K562 (cell line): ENCODE data around the gene RBM26. TPM values are rescaled to one million over a fixed set of nuclear protein-coding genes. Genes with fewer than 3 reads are reported as not detected.

ENCODE experiments used
- CCNT2 ChIP-seq: IDR thresholded peaks from 2 replicates; pipeline ENCODE4 v1.6.1; 2011; ENCODE audit warnings: borderline replicate concordance, low read depth, mild to moderate bottlenecking, moderate library complexity, mixed read lengths, low read length; ENCODE audit not compliant: insufficient read length; ENCODE audit errors: extremely low read depth
- ZSCAN29 ChIP-seq: fragments of 450-650 bp; IDR thresholded peaks from 2 replicates; pipeline ENCODE4 v1.6.1; 2017
- polyA plus RNA-seq, 8 experiments: library from polyadenylated mRNA; depleted of rRNA in 4 of 8; stranded (reverse) in 5 of 8; unstranded in 3 of 8; fragments of >200 nt; fragmentation: Nextera tagmentation in 2 of 8; fragmentation: Illumina TruSeq in 1 of 8; extraction: Ambion mirVana in 2 of 8; extraction: Trizol in 1 of 8; gene quantifications; 2 replicates each; pipeline versions ENCODE4 v1.2.1 to v1.2.3, GENCODE V29; 2011 to 2014; ENCODE audit warnings: inconsistent platforms in 1 of 8, missing spikeins in 1 of 8
- total RNA-seq, 7 experiments: library from RNA; depleted of rRNA in 6 of 7; stranded (reverse); fragments of >200 nt in 6 of 7; fragmentation: Illumina TruSeq in 2 of 7; extraction: Trizol in 2 of 7; gene quantifications; 2 replicates each; pipeline versions ENCODE4 v1.2.1 to v1.2.3, GENCODE V29; 2011 to 2021; ENCODE audit warnings: low replicate concordance in 1 of 7
- TF ChIP-seq, protein P1 (sequence below): fragments of 200-600 bp; sonication (generic); IDR thresholded peaks from one replicate; pipeline ENCODE4 v1.6.1; 2012; ENCODE audit warnings: mild to moderate bottlenecking, low read depth, low read length, inconsistent platforms

The RBM26 gene
- total and polyA plus RNA-seq, 9 of the 15 experiments (the other 6 are each of a cell fraction or from before 2014, with no cell fraction given), result 10.0 to 42.4 (median 26.4) TPM

DNA sequence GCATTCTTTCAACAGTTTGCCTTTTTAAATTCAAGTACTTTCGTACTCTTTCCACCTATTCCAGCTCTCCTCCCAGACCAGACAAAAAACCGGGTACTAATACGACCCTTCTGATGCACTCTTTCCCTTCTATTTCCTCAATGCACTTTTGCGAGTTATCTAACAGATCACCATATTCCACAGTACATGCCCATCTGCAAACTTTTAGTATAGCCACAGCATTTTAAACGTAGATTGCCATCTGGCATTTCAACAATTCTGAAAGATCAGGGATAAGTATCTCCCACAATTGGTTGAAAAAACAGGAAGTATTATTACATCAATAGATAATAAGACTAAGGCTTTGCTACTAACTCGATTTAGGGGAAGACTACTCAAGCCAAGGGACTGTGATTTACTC, 31.5 kb downstream of the RBM26 start (continued):
- TF ChIP-seq, protein P1, sequence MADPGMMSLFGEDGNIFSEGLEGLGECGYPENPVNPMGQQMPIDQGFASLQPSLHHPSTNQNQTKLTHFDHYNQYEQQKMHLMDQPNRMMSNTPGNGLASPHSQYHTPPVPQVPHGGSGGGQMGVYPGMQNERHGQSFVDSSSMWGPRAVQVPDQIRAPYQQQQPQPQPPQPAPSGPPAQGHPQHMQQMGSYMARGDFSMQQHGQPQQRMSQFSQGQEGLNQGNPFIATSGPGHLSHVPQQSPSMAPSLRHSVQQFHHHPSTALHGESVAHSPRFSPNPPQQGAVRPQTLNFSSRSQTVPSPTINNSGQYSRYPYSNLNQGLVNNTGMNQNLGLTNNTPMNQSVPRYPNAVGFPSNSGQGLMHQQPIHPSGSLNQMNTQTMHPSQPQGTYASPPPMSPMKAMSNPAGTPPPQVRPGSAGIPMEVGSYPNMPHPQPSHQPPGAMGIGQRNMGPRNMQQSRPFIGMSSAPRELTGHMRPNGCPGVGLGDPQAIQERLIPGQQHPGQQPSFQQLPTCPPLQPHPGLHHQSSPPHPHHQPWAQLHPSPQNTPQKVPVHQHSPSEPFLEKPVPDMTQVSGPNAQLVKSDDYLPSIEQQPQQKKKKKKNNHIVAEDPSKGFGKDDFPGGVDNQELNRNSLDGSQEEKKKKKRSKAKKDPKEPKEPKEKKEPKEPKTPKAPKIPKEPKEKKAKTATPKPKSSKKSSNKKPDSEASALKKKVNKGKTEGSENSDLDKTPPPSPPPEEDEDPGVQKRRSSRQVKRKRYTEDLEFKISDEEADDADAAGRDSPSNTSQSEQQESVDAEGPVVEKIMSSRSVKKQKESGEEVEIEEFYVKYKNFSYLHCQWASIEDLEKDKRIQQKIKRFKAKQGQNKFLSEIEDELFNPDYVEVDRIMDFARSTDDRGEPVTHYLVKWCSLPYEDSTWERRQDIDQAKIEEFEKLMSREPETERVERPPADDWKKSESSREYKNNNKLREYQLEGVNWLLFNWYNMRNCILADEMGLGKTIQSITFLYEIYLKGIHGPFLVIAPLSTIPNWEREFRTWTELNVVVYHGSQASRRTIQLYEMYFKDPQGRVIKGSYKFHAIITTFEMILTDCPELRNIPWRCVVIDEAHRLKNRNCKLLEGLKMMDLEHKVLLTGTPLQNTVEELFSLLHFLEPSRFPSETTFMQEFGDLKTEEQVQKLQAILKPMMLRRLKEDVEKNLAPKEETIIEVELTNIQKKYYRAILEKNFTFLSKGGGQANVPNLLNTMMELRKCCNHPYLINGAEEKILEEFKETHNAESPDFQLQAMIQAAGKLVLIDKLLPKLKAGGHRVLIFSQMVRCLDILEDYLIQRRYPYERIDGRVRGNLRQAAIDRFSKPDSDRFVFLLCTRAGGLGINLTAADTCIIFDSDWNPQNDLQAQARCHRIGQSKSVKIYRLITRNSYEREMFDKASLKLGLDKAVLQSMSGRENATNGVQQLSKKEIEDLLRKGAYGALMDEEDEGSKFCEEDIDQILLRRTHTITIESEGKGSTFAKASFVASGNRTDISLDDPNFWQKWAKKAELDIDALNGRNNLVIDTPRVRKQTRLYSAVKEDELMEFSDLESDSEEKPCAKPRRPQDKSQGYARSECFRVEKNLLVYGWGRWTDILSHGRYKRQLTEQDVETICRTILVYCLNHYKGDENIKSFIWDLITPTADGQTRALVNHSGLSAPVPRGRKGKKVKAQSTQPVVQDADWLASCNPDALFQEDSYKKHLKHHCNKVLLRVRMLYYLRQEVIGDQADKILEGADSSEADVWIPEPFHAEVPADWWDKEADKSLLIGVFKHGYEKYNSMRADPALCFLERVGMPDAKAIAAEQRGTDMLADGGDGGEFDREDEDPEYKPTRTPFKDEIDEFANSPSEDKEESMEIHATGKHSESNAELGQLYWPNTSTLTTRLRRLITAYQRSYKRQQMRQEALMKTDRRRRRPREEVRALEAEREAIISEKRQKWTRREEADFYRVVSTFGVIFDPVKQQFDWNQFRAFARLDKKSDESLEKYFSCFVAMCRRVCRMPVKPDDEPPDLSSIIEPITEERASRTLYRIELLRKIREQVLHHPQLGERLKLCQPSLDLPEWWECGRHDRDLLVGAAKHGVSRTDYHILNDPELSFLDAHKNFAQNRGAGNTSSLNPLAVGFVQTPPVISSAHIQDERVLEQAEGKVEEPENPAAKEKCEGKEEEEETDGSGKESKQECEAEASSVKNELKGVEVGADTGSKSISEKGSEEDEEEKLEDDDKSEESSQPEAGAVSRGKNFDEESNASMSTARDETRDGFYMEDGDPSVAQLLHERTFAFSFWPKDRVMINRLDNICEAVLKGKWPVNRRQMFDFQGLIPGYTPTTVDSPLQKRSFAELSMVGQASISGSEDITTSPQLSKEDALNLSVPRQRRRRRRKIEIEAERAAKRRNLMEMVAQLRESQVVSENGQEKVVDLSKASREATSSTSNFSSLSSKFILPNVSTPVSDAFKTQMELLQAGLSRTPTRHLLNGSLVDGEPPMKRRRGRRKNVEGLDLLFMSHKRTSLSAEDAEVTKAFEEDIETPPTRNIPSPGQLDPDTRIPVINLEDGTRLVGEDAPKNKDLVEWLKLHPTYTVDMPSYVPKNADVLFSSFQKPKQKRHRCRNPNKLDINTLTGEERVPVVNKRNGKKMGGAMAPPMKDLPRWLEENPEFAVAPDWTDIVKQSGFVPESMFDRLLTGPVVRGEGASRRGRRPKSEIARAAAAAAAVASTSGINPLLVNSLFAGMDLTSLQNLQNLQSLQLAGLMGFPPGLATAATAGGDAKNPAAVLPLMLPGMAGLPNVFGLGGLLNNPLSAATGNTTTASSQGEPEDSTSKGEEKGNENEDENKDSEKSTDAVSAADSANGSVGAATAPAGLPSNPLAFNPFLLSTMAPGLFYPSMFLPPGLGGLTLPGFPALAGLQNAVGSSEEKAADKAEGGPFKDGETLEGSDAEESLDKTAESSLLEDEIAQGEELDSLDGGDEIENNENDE, result no peak
- no peak for TF ChIP-seq ZSCAN29
- TF ChIP-seq CCNT2, result no peak
